K562 (cell line): ENCODE measurements around the gene CCR6. TPM values are rescaled to one million over a fixed set of nuclear protein-coding genes. Genes with fewer than 3 reads are reported as not detected.

Source experiments
- ATAC-seq: fragments of 200-7000 bp; cut with Tn5 transposase; 3 replicates; pipeline ENCODE4 v1.9.1; 2020; ENCODE audit warnings: moderate library complexity
- BruUV-seq: library from RNA; stranded (reverse); fragments of 400-500 nt; replicated peaks from 2 replicates; lab custom pipeline; 2021; lab: Mats Ljungman, UMichigan
- CTCF ChIA-PET: fragments of 300-600 bp; formaldehyde crosslinking; extraction: SDS; loops from one replicate; lab custom pipeline; 2021; ENCODE audit warnings: low intra/inter-chr PET ratio; lab: Yijun Ruan, JAX
- POLR2A ChIA-PET: fragments of 300-600, 350-650 bp; sonication (Branson Sonifier 250); formaldehyde crosslinking; extraction: SDS; loops from one replicate; lab custom pipeline; 2021; ENCODE audit warnings: antibody characterized with exemption, inconsistent platforms; lab: Yijun Ruan, JAX
- DNase-seq, 4 experiments: peaks; one replicate each; pipeline versions ENCODE4 v3.0.0 to v3.0.0-alpha.2; 2011 to 2018; ENCODE audit warnings: low spot score in 3 of 4, mixed read lengths in 3 of 4; ENCODE audit errors: extremely low read depth in 1 of 4
- FAIRE-seq: peaks from 2 replicates; lab custom pipeline; 2011; peaks lifted over from hg19 to GRCh38; lab: Jason Lieb, UNC
- H2AFZ ChIP-seq: 2 replicates; pipeline ENCODE4 v1.6.0; 2011; ENCODE audit warnings: low read depth, low read length, control low read depth, inconsistent platforms
- H3K27ac ChIP-seq: fragments of 200-600 bp; 3 replicates; pipeline ENCODE4 v1.8.0; 2011; ENCODE audit warnings: low read depth, mild to moderate bottlenecking, control low read depth, inconsistent platforms, low read length, moderate library complexity, mixed read lengths; ENCODE audit errors: extremely low read depth
- H3K27me3 ChIP-seq, 2 experiments: fragments of 300-600 bp in 1 of 2; 2 replicates in 1 of 2; 3 replicates in 1 of 2; pipeline versions ENCODE4 v1.6.0 to v1.8.0; 2011; ENCODE audit warnings: inconsistent platforms in 2 of 2, low read length in 2 of 2, mild to moderate bottlenecking in 1 of 2, mixed read lengths in 1 of 2, moderate library complexity in 1 of 2; ENCODE audit not compliant: control insufficient read depth in 2 of 2, insufficient read depth in 2 of 2
- H3K36me3 ChIP-seq: fragments of 300-600 bp; 3 replicates; pipeline ENCODE4 v1.8.0; 2011; ENCODE audit warnings: mild to moderate bottlenecking, low read length, inconsistent platforms; ENCODE audit not compliant: control insufficient read depth, insufficient read depth
- H3K4me1 ChIP-seq, 2 experiments: fragments of 200-600 bp in 1 of 2; replicated peaks in 1 of 2; 2 replicates in 1 of 2; 3 replicates in 1 of 2; pipeline versions ENCODE4 v1.5.1 to v1.8.0; 2011; ENCODE audit warnings: inconsistent platforms in 2 of 2, low read length in 2 of 2, mild to moderate bottlenecking in 1 of 2, mixed read lengths in 1 of 2, moderate library complexity in 1 of 2; ENCODE audit not compliant: control insufficient read depth in 2 of 2, insufficient read depth in 2 of 2
- H3K4me2 ChIP-seq: 2 replicates; pipeline ENCODE4 v1.6.1; 2011; ENCODE audit warnings: low read length, control low read depth, inconsistent platforms, mixed read lengths; ENCODE audit not compliant: insufficient read depth
- H3K4me3 ChIP-seq: fragments of 200-600 bp; sonication (generic), shearing (Covaris generic); 2 replicates; pipeline ENCODE4 v1.5.1; 2016; ENCODE audit warnings: control low read depth, inconsistent platforms
- H3K79me2 ChIP-seq: fragments of 200-600 bp; 3 replicates; pipeline ENCODE4 v1.8.0; 2011; ENCODE audit warnings: low read length, inconsistent platforms; ENCODE audit not compliant: control insufficient read depth, insufficient read depth
- H3K9ac ChIP-seq, 2 experiments: 2 replicates each; pipeline versions ENCODE4 v1.6.0 to v1.6.1; 2011; ENCODE audit warnings: low read depth in 2 of 2, low read length in 2 of 2, control low read depth in 1 of 2, inconsistent platforms in 1 of 2, mild to moderate bottlenecking in 1 of 2, mixed read lengths in 1 of 2; ENCODE audit not compliant: insufficient read depth in 1 of 2
- H3K9me1 ChIP-seq: one replicate; pipeline ENCODE4 v1.6.0; 2011; ENCODE audit warnings: inconsistent platforms, mild to moderate bottlenecking, low read length, moderate library complexity; ENCODE audit not compliant: control insufficient read depth, insufficient read depth
- H3K9me3 ChIP-seq: replicated peaks from 2 replicates; pipeline ENCODE4 v1.5.1; 2011; ENCODE audit warnings: low read depth, low read length, inconsistent platforms; ENCODE audit not compliant: control insufficient read depth, insufficient read depth
- H4K20me1 ChIP-seq: replicated peaks from 2 replicates; pipeline ENCODE4 v1.6.1; 2011; ENCODE audit warnings: low read length, inconsistent platforms, mixed read lengths; ENCODE audit not compliant: control insufficient read depth, insufficient read depth
- MAZ ChIP-seq, 2 experiments: fragments of 450-650 bp in 1 of 2; sonication (generic) in 1 of 2; formaldehyde crosslinking; IDR thresholded peaks in 1 of 2; conservative IDR thresholded peaks in 1 of 2; 2 replicates each; pipeline versions ENCODE4 v1.4.0 to v1.5.0; 2020; ENCODE audit warnings: mild to moderate bottlenecking in 1 of 2, missing genetic modification reagents in 1 of 2
- MCM5 ChIP-seq: fragments of 450-650 bp; IDR thresholded peaks from 2 replicates; pipeline ENCODE4 v1.6.1; 2016; ENCODE audit warnings: low read depth
- NFRKB ChIP-seq: fragments of 450-650 bp; IDR thresholded peaks from 2 replicates; pipeline ENCODE4 v1.6.1; 2016; ENCODE audit warnings: low read depth
- SAFB2 ChIP-seq: fragments of 200-400 bp; formaldehyde crosslinking; IDR thresholded peaks from 2 replicates; pipeline ENCODE4 v1.6.1; 2018; ENCODE audit warnings: borderline replicate concordance, low read length, low read depth, moderate library complexity; ENCODE audit not compliant: severe bottlenecking
- ZNF696 ChIP-seq: fragments of 250-450 bp; sonication (Bioruptor Pico); conservative IDR thresholded peaks from 2 replicates; pipeline ENCODE4 v1.4.0; 2020; ENCODE audit warnings: mild to moderate bottlenecking, moderate library complexity
- ZNF77 ChIP-seq: fragments of 250-450 bp; sonication (Bioruptor Pico); IDR thresholded peaks from 2 replicates; pipeline ENCODE4 v1.5.0; 2020
- WGBS: fragments of 100-300 bp; shearing (Covaris generic); methylation state at CpG from one replicate; pipeline ENCODE4 v1.1.6; 2016; ENCODE audit warnings: low coverage, mixed read lengths; ENCODE audit not compliant: insufficient coverage; ENCODE audit errors: missing lambda C conversion rate; 5-methylcytosine and 5-hydroxymethylcytosine counted together
- in situ Hi-C: fragments of 300-500 bp; cut with MboI; formaldehyde crosslinking; loops from 4 replicates; pipeline ENCODE4 v1.15.0; 2018; ENCODE audit warnings: inconsistent platforms, mixed read lengths
- intact Hi-C: fragments of 100-400 bp; cut with micrococcal nuclease; formaldehyde crosslinking; loops from 2 replicates; pipeline ENCODE4 v1.14.2; 2022
- polyA plus RNA-seq, 8 experiments: library from polyadenylated mRNA; depleted of rRNA in 4 of 8; stranded (reverse) in 5 of 8; unstranded in 3 of 8; fragments of >200 nt; fragmentation: Nextera tagmentation in 2 of 8; fragmentation: Illumina TruSeq in 1 of 8; extraction: Ambion mirVana in 2 of 8; extraction: Trizol in 1 of 8; gene quantifications; 2 replicates each; pipeline versions ENCODE4 v1.2.1 to v1.2.3, GENCODE V29; 2011 to 2014; ENCODE audit warnings: inconsistent platforms in 1 of 8, missing spikeins in 1 of 8
- total RNA-seq, 7 experiments: library from RNA; depleted of rRNA in 6 of 7; stranded (reverse); fragments of >200 nt in 6 of 7; fragmentation: Illumina TruSeq in 2 of 7; extraction: Trizol in 2 of 7; gene quantifications; 2 replicates each; pipeline versions ENCODE4 v1.2.1 to v1.2.3, GENCODE V29; 2011 to 2021; ENCODE audit warnings: low replicate concordance in 1 of 7
- TF ChIP-seq, protein P1 (sequence below): sonication (generic); IDR thresholded peaks from 2 replicates; pipeline ENCODE4 v1.6.1; 2016
- TF ChIP-seq, protein P2 (sequence below): fragments of 250-450 bp; sonication (Bioruptor Pico); IDR thresholded peaks from 2 replicates; pipeline ENCODE4 v1.8.0; 2022; ENCODE audit warnings: moderate library complexity, mild to moderate bottlenecking, inconsistent platforms
- TF ChIP-seq, protein P3 (sequence below): sonication (generic); formaldehyde crosslinking; IDR thresholded peaks from 2 replicates; pipeline ENCODE4 v1.8.0; 2022; ENCODE audit warnings: mild to moderate bottlenecking, missing genetic modification reagents
- TF ChIP-seq, protein P4 (sequence below): fragments of 450-650 bp; IDR thresholded peaks from 2 replicates; pipeline ENCODE4 v1.6.1; 2016; ENCODE audit warnings: low read depth

The CCR6 gene
- total and polyA plus RNA-seq, 9 of the 15 experiments (the other 6 are each of a cell fraction or from before 2014, with no cell fraction given): not detected

DNA sequence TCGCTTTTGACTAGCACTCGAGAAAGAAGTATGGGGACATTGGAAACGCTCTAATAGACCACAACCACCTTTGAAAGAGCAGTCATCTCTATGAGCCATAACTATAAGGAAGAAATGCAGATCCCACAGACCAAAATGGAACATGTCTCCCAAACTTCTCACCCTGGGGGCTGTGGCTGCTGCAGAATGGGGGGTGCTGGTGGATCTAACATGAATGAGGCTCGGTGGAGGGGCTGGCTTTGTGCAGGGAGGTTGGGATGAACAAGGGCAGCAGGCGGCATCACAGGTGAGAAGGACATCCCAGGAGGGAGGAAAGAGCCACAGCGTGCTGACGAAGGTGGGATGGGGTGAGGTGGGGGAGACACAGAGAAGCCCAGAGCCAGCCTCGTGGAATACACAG, 10.5 kb upstream of the CCR6 start (continued):
- no peak for TF ChIP-seq MCM5
- TF ChIP-seq SAFB2: no peak
- no peak for TF ChIP-seq ZNF77 (CRISPR knock-in tag)
- TF ChIP-seq, protein P1, sequence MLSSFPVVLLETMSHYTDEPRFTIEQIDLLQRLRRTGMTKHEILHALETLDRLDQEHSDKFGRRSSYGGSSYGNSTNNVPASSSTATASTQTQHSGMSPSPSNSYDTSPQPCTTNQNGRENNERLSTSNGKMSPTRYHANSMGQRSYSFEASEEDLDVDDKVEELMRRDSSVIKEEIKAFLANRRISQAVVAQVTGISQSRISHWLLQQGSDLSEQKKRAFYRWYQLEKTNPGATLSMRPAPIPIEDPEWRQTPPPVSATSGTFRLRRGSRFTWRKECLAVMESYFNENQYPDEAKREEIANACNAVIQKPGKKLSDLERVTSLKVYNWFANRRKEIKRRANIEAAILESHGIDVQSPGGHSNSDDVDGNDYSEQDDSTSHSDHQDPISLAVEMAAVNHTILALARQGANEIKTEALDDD: no peak
- TF ChIP-seq MAZ (CRISPR knock-in tag; conservative IDR thresholded peaks at IDR 0.05 in 1 of 2, IDR thresholded peaks at IDR 0.05 in 1 of 2): no peak

DNA sequence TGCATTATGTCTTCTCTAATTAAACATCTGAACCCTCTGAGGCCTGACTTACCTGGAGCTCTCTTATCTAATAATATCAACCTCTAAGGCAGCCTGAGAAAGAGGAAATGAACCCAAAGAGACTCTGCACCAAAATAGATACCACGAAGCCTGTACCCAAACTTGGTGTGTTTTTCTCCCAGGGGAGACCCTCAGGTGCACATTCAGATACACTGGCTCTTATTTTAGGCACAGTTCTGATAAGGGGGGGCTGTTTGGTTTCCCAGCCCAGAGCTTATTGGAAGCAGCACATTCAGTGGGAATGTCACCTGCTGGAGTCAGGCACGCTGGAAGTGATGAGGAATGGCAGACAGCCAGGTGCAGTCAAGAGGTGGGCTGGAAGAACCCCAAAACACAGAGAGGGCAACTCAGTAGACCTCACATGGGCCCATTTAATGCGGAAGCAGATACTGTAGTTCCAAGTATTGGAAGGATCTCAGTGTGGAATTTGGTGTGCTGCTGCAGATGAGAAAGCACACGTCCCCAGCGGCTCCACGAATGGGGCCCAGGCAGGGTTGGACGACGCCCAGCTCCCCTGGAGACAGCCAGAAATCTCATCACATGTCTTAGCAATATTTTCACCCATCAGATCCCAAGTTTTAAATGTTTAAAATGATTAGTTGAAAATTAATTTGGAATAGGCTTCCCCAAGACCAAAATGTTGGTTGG, 9.7 kb upstream of the CCR6 start:
- Histone ChIP-seq H3K4me3 (no peak overlapping the region), H3K9ac (no peak overlapping the region), H3K36me3 (no peaks in the 10 kb centered on the region), H3K4me1 (no peaks in the 10 kb centered on the region), H3K9me1 (no peaks in the 10 kb centered on the region), H3K9me3 (no peaks in the 10 kb centered on the region), H3K4me2 (no peak overlapping the region), H3K27me3 (peaks cover 31 to 71% of the 10 kb centered on the region in 2 experiments), H3K79me2 (no peaks in the 10 kb centered on the region), H3K27ac (no peak overlapping the region), H4K20me1 (no peaks in the 10 kb centered on the region; the same call in none of the 2 replicates), H2AFZ (no peak overlapping the region)
- POLR2A ChIA-PET: interaction anchor here (0.6 kb wide), 1 partner anchor 19 kb away, joined by 3 read pairs; no protein-coding TSS in a partner anchor
- intact Hi-C loops (no loop called here), in situ Hi-C loops (no loop called here)
- no peak for FAIRE-seq
- CTCF ChIA-PET: no interaction called here
- WGBS: 0% methylated on average over 8 of the region's 8 CpGs
- no TSS peak for BruUV-seq
- DNase-seq: no peak
- ATAC-seq: no peak
- TF ChIP-seq, protein P2, sequence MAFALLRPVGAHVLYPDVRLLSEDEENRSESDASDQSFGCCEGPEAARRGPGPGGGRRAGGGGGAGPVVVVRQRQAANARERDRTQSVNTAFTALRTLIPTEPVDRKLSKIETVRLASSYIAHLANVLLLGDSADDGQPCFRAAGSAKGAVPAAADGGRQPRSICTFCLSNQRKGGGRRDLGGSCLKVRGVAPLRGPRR: no peak
- TF ChIP-seq, protein P3, sequence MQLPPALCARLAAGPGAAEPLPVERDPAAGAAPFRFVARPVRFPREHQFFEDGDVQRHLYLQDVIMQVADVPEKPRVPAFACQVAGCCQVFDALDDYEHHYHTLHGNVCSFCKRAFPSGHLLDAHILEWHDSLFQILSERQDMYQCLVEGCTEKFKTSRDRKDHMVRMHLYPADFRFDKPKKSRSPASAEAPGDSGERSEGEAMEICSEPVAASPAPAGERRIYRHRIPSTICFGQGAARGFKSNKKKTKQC (CRISPR knock-in tag): no peak
- TF ChIP-seq NFRKB (no peak), ZNF696 (no peak)
- TF ChIP-seq, protein P4, sequence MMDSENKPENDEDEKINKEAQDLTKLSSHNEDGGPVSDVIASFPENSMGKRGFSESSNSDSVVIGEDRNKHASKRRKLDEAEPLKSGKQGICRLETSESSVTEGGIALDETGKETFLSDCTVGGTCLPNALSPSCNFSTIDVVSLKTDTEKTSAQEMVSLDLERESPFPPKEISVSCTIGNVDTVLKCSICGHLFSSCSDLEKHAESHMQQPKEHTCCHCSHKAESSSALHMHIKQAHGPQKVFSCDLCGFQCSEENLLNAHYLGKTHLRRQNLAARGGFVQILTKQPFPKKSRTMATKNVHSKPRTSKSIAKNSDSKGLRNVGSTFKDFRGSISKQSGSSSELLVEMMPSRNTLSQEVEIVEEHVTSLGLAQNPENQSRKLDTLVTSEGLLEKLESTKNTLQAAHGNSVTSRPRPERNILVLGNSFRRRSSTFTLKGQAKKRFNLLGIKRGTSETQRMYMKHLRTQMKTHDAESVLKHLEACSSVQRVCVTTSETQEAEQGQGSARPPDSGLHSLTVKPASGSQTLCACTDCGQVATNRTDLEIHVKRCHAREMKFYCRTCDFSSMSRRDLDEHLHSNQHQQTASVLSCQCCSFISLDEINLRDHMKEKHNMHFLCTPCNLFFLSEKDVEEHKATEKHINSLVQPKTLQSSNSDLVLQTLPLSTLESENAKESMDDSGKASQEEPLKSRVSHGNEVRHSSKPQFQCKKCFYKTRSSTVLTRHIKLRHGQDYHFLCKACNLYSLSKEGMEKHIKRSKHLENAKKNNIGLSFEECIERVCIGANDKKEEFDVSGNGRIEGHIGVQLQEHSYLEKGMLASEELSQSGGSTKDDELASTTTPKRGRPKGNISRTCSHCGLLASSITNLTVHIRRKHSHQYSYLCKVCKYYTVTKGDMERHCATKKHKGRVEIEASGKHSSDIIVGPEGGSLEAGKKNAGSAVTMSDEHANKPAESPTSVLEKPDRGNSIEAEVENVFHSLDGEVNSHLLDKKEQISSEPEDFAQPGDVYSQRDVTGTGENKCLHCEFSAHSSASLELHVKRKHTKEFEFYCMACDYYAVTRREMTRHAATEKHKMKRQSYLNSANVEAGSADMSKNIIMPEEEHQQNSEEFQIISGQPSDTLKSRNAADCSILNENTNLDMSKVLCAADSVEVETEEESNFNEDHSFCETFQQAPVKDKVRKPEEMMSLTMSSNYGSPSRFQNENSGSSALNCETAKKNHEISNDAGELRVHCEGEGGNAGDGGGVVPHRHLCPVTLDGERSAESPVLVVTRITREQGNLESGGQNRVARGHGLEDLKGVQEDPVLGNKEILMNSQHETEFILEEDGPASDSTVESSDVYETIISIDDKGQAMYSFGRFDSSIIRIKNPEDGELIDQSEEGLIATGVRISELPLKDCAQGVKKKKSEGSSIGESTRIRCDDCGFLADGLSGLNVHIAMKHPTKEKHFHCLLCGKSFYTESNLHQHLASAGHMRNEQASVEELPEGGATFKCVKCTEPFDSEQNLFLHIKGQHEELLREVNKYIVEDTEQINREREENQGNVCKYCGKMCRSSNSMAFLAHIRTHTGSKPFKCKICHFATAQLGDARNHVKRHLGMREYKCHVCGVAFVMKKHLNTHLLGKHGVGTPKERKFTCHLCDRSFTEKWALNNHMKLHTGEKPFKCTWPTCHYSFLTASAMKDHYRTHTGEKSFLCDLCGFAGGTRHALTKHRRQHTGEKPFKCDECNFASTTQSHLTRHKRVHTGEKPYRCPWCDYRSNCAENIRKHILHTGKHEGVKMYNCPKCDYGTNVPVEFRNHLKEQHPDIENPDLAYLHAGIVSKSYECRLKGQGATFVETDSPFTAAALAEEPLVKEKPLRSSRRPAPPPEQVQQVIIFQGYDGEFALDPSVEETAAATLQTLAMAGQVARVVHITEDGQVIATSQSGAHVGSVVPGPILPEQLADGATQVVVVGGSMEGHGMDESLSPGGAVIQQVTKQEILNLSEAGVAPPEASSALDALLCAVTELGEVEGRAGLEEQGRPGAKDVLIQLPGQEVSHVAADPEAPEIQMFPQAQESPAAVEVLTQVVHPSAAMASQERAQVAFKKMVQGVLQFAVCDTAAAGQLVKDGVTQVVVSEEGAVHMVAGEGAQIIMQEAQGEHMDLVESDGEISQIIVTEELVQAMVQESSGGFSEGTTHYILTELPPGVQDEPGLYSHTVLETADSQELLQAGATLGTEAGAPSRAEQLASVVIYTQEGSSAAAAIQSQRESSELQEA: no peak
